ENCODE measurements around the gene AGK.

The AGK gene

GRCh38 chr7:141652691-141653090 is 101.5 kb downstream of the AGK start:
- DNase-seq (ENCODE audit: low read depth in 1 of 2, low spot score in 1 of 2) = no peak
- no peak overlapping the region for H3K4me3 ChIP-seq (replicated peaks; ENCODE audit: insufficient read depth, low read length)
- TF ChIP-seq POLR2AphosphoS5 (IDR thresholded peaks at IDR 0.05; ENCODE audit: low read depth) (no peak), REST (IDR thresholded peaks at IDR 0.05; ENCODE audit: insufficient replicate concordance, low read depth) (no peak), GABPA (IDR thresholded peaks at IDR 0.05; ENCODE audit: low read depth) (no peak), CTCF (IDR thresholded peaks at IDR 0.05; ENCODE audit: insufficient read depth, low read length) (no peak), SPI1 (IDR thresholded peaks at IDR 0.05; ENCODE audit: borderline replicate concordance, low read depth) (no peak)
- H3K27me3 ChIP-seq (ENCODE audit: insufficient read depth, poor library complexity, severe bottlenecking) = no peaks in the 10 kb centered on the region
- no peak overlapping the region for H3K27ac ChIP-seq (replicated peaks)

- Histone ChIP-seq H3K4me3 (replicated peaks; ENCODE audit: insufficient read depth, low read length) (no peak overlapping the region), H3K27ac (replicated peaks) (no peak overlapping the region), H3K27me3 (ENCODE audit: insufficient read depth, poor library complexity, severe bottlenecking) (no peaks in the 10 kb centered on the region)
- peak; percentile 35 to 85 for DNase-seq (ENCODE audit: low read depth in 1 of 2, low spot score in 1 of 2)
- TF ChIP-seq SPI1 (IDR thresholded peaks at IDR 0.05; ENCODE audit: borderline replicate concordance, low read depth) (peak; percentile 30; the same call in 1 of the 2 replicates), REST (IDR thresholded peaks at IDR 0.05; ENCODE audit: insufficient replicate concordance, low read depth) (no peak), CTCF (IDR thresholded peaks at IDR 0.05; ENCODE audit: insufficient read depth, low read length) (peak; percentile 62)
These were observed 103.3 kb downstream of the AGK start for GRCh38 chr7:141654551-141654950.

- H3K27ac ChIP-seq (replicated peaks) = no peak overlapping the region
- H3K4me3 ChIP-seq (replicated peaks; ENCODE audit: insufficient read depth, low read length) = no peak overlapping the region
- DNase-seq (ENCODE audit: low read depth in 1 of 2, low spot score in 1 of 2) = no peak
- H3K27me3 ChIP-seq (ENCODE audit: insufficient read depth, poor library complexity, severe bottlenecking) = no peaks in the 10 kb centered on the region
- TF ChIP-seq CTCF (IDR thresholded peaks at IDR 0.05; ENCODE audit: insufficient read depth, low read length) (no peak), SPI1 (IDR thresholded peaks at IDR 0.05; ENCODE audit: borderline replicate concordance, low read depth) (no peak), GABPA (IDR thresholded peaks at IDR 0.05; ENCODE audit: low read depth) (no peak), REST (IDR thresholded peaks at IDR 0.05; ENCODE audit: insufficient replicate concordance, low read depth) (no peak), POLR2AphosphoS5 (IDR thresholded peaks at IDR 0.05; ENCODE audit: low read depth) (no peak)
These were observed 108.3 kb downstream of the AGK start for GRCh38 chr7:141659501-141659900.

Data from HL-60 (cell line).